ENCODE data around the gene SMARCD2.
"Not testable (repeated sequence)": the region's sequence is repeated elsewhere in the genome, so short reads cannot be mapped to it uniquely, and the experiment has no call there.

SMARCD2 gene

DNA sequence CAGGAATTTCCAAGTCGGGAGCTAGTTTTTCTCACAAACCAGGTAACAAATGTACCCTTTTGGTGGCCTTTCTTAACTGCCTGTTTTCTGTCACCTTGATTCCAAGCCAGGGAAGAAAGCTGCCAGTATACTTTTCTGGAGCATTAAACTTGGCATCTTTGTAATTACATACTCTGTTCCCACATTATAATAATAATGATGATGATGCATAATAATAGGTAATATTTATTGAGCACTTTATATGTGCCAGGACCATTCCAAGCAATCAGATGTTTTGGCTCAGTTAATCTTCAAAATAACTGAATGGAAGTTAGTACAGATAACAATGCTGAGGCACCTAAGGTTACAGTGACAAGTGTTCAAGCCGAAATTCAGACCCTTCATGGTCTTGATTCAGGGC, 26.4 kb downstream of the SMARCD2 start:
- no peak for DNase-seq

DNA sequence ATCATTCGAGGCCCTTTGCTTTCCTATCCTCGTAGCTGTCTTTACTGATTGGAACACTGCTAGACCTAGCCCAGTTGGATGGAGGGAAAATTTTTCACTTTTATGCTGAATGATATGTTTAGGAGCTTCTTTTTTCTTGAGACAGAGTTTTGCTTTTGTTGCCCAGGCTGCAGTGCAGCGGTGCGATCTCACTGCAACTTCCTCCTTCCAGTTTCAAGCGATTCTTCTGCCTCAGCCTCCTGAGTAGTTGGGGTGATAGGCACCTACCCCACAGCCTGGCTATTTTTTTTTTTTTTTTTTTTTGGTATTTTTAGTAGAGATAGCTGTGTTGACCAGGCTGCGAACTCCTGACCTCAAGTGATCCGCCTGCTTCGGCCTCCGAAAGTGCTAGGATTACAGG, 32.5 kb downstream of the SMARCD2 start:
- no peak for DNase-seq

DNA sequence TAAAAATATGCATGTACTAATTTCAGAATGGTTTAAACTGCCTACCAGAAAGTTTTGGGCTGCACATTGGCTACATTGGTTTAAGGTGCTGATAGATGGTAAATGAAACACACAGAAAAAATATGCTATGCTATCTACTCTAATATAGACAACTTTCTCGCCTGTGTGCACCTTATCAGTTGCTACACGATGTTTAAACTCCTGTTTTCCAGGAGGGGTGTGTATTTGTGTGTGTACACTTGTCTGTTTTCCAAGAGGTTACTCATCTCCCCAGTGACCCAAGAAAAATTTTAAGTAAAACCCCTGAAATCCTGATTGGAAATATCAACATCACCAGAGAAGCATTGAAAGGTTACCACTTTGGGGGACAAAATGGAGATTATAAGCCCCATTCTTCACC, 36.9 kb downstream of the SMARCD2 start:
- DNase-seq, result no peak

- DNase-seq, result no peak
Measured at GRCh38 chr17:63804328-63804727, 38.2 kb downstream of the SMARCD2 start.

- no peak for DNase-seq
Measured at GRCh38 chr17:63800783-63801182, 41.7 kb downstream of the SMARCD2 start.

GRCh38 chr17:63798572-63799106, 43.8 kb downstream of the SMARCD2 start:
- DNase-seq, result no peak

DNA sequence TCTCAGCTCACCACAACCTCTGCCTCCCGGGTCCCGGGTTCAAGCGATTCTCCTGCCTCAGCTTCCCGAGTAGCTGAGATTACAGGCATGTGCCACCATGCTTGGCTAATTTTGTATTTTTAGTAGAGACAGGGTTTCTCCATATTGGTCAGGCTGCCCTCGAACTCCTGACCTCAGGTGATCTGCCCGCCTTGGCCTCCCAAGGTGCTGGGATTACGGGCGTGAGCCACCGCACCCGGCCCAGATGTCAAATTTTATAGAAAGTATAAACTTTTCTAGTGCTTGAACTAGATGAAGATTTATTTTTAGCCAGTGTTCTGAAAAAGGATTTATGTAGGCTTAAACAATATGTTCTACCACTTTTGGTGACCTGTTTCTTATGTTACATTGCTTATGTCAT, 46.1 kb downstream of the SMARCD2 start:
- DNase-seq, result not testable (repeated sequence)

- no peak for DNase-seq
Measured at GRCh38 chr17:63792055-63792729, 50.3 kb downstream of the SMARCD2 start.

- no peak for DNase-seq
Measured at GRCh38 chr17:63790057-63790456, 52.4 kb downstream of the SMARCD2 start.

DNA sequence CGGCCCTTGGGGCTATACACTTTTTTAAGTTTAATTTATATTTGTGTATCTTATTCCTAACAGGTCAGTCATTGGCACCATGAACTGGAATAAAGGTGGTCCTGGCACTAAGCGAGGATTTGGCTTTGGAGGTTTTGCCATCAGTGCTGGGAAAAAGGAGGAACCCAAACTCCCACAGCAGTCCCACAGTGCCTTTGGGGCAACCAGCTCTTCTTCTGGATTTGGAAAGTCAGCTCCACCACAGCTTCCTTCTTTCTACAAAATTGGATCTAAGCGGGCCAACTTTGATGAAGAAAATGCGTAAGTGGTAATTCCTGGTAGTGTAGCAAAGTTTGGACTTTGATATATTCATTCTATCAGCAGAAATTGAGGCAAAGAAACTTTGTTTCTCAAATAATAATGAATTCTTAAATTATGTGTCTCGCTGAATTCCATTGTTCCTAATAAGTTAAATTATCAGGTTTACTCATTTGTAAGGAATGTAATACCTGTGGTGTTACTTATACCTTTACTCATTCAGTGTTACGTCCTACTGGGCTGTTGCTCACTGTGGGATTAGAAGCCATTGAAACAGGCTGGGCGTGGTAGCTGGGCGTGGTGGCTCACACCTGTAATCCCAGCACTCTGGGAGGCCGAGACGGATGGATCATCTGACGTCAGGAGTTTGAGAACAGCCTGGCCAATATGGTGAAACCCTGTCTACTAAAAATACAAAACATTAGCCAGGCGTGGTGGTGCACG, 55.3 kb downstream of the SMARCD2 start:
- no peak for DNase-seq

- no peak for DNase-seq
Measured at GRCh38 chr17:63786117-63786516, 56.4 kb downstream of the SMARCD2 start.

- no peak for DNase-seq
Measured at GRCh38 chr17:63785556-63785955, 56.9 kb downstream of the SMARCD2 start.

GRCh38 chr17:63783522-63783921, 59.0 kb downstream of the SMARCD2 start:
- DNase-seq, result no peak
